HepG2 (cell line): ENCODE data around the gene CLEC10A. TPM values are rescaled to one million over a fixed set of nuclear protein-coding genes. Genes with fewer than 3 reads are reported as not detected.

Source experiments
- DMAP1 ChIP-seq: IDR thresholded peaks from 2 replicates; pipeline ENCODE4 v1.6.1; 2016
- GABPA ChIP-seq, 2 experiments: IDR thresholded peaks; 2 replicates each; pipeline ENCODE4 v1.6.1; 2011 to 2016; ENCODE audit warnings: low read depth in 2 of 2, low read length in 1 of 2, missing biosample characterization in 1 of 2, missing genetic modification characterization in 1 of 2
- GLMP ChIP-seq: sonication (generic); formaldehyde crosslinking; IDR thresholded peaks from 2 replicates; pipeline ENCODE4 v1.9.0; 2021; ENCODE audit warnings: missing genetic modification reagents, mild to moderate bottlenecking, borderline replicate concordance
- IKZF4 ChIP-seq: sonication (generic); formaldehyde crosslinking; IDR thresholded peaks from 2 replicates; pipeline ENCODE4 v1.5.1; 2020; ENCODE audit warnings: borderline replicate concordance, mild to moderate bottlenecking, low read depth, missing genetic modification reagents; ENCODE audit errors: not compliant biosample characterization
- KLF11 ChIP-seq: IDR thresholded peaks from 2 replicates; pipeline ENCODE4 v1.6.1; 2016; ENCODE audit warnings: missing compliant biosample characterization
- MED1 ChIP-seq: sonication (generic); formaldehyde crosslinking; IDR thresholded peaks from 2 replicates; pipeline ENCODE4 v1.4.0; 2020; ENCODE audit warnings: missing genetic modification reagents
- PBX3 ChIP-seq: sonication (generic); formaldehyde crosslinking; IDR thresholded peaks from 2 replicates; pipeline ENCODE4 v1.8.1; 2023; ENCODE audit warnings: missing genetic modification reagents, inconsistent platforms, borderline replicate concordance
- SNAPC5 ChIP-seq: sonication (generic); formaldehyde crosslinking; IDR thresholded peaks from 2 replicates; pipeline ENCODE4 v1.8.1; 2023; ENCODE audit warnings: mild to moderate bottlenecking, missing genetic modification reagents, borderline replicate concordance
- TBX2 ChIP-seq: sonication (generic); formaldehyde crosslinking; IDR thresholded peaks from 2 replicates; pipeline ENCODE4 v1.5.0; 2020; ENCODE audit warnings: missing genetic modification reagents, mild to moderate bottlenecking, borderline replicate concordance
- ZBTB49 ChIP-seq: sonication (generic); formaldehyde crosslinking; IDR thresholded peaks from 2 replicates; pipeline ENCODE4 v1.4.0; 2020; ENCODE audit warnings: missing genetic modification reagents, borderline replicate concordance
- ZMAT5 ChIP-seq: sonication (generic); formaldehyde crosslinking; IDR thresholded peaks from 2 replicates; pipeline ENCODE4 v1.5.0; 2020; ENCODE audit warnings: mild to moderate bottlenecking, low read depth, missing genetic modification reagents, borderline replicate concordance
- ZNF251 ChIP-seq: sonication (generic); formaldehyde crosslinking; IDR thresholded peaks from 2 replicates; pipeline ENCODE4 v1.9.0; 2021; ENCODE audit warnings: mild to moderate bottlenecking, missing genetic modification reagents
- ZNF335 ChIP-seq: sonication (generic); formaldehyde crosslinking; IDR thresholded peaks from 2 replicates; pipeline ENCODE4 v1.4.0; 2020; ENCODE audit warnings: missing genetic modification reagents
- ZNF34 ChIP-seq: sonication (generic); formaldehyde crosslinking; IDR thresholded peaks from 2 replicates; pipeline ENCODE4 v1.4.0; 2020; ENCODE audit warnings: mild to moderate bottlenecking, missing genetic modification reagents, borderline replicate concordance
- ZNF720 ChIP-seq: sonication (generic); formaldehyde crosslinking; IDR thresholded peaks from 2 replicates; pipeline ENCODE4 v1.4.0; 2020; ENCODE audit warnings: missing genetic modification reagents
- ZNF766 ChIP-seq: sonication (generic); formaldehyde crosslinking; IDR thresholded peaks from 2 replicates; pipeline ENCODE4 v1.5.0; 2020; ENCODE audit warnings: missing genetic modification reagents, borderline replicate concordance
- ZNF770 ChIP-seq: sonication (generic); formaldehyde crosslinking; IDR thresholded peaks from 2 replicates; pipeline ENCODE4 v1.5.0; 2020; ENCODE audit warnings: mild to moderate bottlenecking, missing genetic modification reagents
- ZNF777 ChIP-seq: sonication (generic); formaldehyde crosslinking; IDR thresholded peaks from 2 replicates; pipeline ENCODE4 v1.4.0; 2020; ENCODE audit warnings: missing genetic modification reagents
- ZNF83 ChIP-seq: sonication (generic); formaldehyde crosslinking; IDR thresholded peaks from 2 replicates; pipeline ENCODE4 v1.4.0; 2020; ENCODE audit warnings: missing genetic modification reagents, mild to moderate bottlenecking, borderline replicate concordance
- polyA plus RNA-seq, 8 experiments: library from polyadenylated mRNA; depleted of rRNA in 3 of 8; stranded (reverse) in 7 of 8; unstranded in 1 of 8; fragments of >200 nt; fragmentation: Illumina TruSeq in 4 of 8; extraction: Trizol in 4 of 8; gene quantifications; 2 replicates each; pipeline versions ENCODE4 v1.2.1 to v1.2.3, GENCODE V29; 2011 to 2016; ENCODE audit warnings: low read depth in 4 of 8, missing spikeins in 1 of 8, mixed read lengths in 1 of 8; ENCODE audit not compliant: insufficient read depth in 1 of 8
- total RNA-seq, 5 experiments: library from RNA; depleted of rRNA; stranded (reverse); fragments of >200 nt; fragmentation: Illumina TruSeq; extraction: Trizol; gene quantifications; 2 replicates each; pipeline ENCODE4 v1.2.3, GENCODE V29; 2016; ENCODE audit warnings: low read depth in 1 of 5

The CLEC10A gene
- total and polyA plus RNA-seq, 2 of the 13 experiments (the other 11 are each of a cell fraction or from before 2014, with no cell fraction given) = 0.33 TPM; not detected in 1

GRCh38 chr17:7035591-7036368 is 44.3 kb downstream of the CLEC10A start, which contains the start of gene SLC16A13 (continued):
- TF ChIP-seq PBX3 (CRISPR knock-in tag) = no peak
- TF ChIP-seq GLMP (CRISPR knock-in tag) = no peak
- no peak for TF ChIP-seq KLF11 (CRISPR knock-in tag)
- no peak for TF ChIP-seq SNAPC5 (CRISPR knock-in tag)
- no peak for TF ChIP-seq ZNF766 (CRISPR knock-in tag)
- TF ChIP-seq ZNF34 (CRISPR knock-in tag) = 0 out of 2 replicates have a peak, but pooled peaks have one; percentile 81
- peak; percentile 54; the same call in 1 of the 2 replicates for TF ChIP-seq DMAP1 (CRISPR knock-in tag)
- TF ChIP-seq GABPA (IDR thresholded peaks at IDR 0.05; ENCODE audit: low read depth, low read length) = peak; percentile 19; the same call in 1 of the 2 replicates
- TF ChIP-seq GABPA (CRISPR knock-in tag; IDR thresholded peaks at IDR 0.05; ENCODE audit: low read depth) = peak; percentile 49; the same call in 1 of the 2 replicates
- TF ChIP-seq ZNF251 (CRISPR knock-in tag) = no peak
- TF ChIP-seq ZNF777 = peak; percentile 73; the same call in 1 of the 2 replicates
- TF ChIP-seq ZNF720 = no peak
- TF ChIP-seq ZNF770 (CRISPR knock-in tag) = no peak
- TF ChIP-seq ZMAT5 (CRISPR knock-in tag) = no peak
- TF ChIP-seq MED1 = peak; percentile 50
- TF ChIP-seq ZNF335 (CRISPR knock-in tag) = no peak
- peak; percentile 11; the same call in 1 of the 2 replicates for TF ChIP-seq ZNF83 (CRISPR knock-in tag)
- peak; percentile 66; the same call in 1 of the 2 replicates for TF ChIP-seq TBX2 (CRISPR knock-in tag)
- TF ChIP-seq ZBTB49 (CRISPR knock-in tag) = no peak; the same call in 1 of the 2 replicates
- peak; percentile 25 for TF ChIP-seq IKZF4 (CRISPR knock-in tag)
